NOMO-1 treated with dmso at 0.1 percent for 144 hours (cell line): ENCODE data around the gene TMEM266.

Experiments
- DNase-seq: peaks from one replicate; lab custom pipeline; 2025; ENCODE audit not compliant: unreplicated experiment; lab: John Stamatoyannopoulos, UW

Gene TMEM266

DNA sequence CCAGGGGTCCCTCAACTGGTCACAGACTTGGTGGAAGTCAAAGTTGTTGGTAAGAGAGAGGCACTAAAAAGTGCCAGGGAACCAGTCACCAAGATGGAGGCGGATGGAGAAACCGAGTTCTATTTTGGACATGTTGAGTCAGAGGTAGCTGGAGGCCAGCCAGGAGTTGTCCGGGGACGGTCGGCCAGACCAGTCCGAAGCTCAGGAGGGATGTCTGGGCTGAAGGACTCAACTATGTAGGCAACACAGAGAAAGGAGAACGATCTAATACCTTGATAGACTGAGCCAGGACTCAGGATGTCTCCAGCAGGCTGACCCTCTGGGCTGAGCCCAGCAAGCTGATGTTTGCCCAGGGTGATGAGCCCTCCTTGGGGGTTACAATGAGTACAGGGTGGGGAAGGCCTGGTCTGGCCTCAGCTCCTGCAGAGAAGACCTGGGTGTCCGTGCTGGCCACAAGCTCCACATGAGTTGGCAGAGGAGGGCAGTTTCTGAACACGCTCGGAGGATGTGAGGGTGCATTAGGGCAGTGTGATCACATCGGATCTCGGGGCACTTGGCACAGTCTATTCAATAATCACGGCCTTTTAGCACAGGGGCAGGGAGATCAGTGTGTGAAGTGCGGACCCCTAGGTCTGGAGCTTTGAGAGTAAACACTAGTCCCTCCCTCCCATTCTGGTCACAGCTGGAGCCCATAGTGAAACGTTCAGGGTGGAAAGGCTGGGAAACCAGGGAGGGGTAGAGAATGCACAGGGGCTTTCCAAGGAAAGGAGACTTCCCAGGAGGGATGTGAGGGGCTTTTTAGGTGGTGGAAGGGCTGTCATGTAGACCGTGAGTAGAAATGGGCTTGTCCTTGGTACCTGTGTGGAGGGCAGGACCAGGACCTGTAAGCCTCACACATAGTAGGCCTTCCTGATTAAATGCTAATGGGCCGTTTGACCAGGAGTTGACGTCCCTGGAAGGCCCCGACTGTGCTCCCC lies 139.6 kb downstream of the TMEM266 start:
- DNase-seq: no peak

DNA sequence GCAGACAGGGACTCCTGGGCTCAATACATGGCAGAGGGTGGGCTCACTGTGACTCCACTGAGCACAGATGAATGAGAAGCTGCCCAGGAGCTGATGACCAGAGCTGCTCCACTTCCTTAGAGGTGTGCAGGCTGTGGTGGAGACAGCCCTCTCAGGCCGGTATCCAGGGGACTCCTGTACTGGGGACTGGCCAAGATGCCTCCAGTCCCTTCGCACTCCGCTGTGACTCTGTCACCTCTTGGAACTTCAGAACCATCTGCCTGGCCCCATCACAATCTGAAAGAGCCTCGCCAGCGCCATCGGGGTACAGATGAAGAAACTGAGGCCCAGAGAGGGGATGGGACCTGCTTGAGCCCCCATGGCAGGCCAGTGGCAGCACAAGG lies 140.3 kb downstream of the TMEM266 start:
- DNase-seq: no peak

DNA sequence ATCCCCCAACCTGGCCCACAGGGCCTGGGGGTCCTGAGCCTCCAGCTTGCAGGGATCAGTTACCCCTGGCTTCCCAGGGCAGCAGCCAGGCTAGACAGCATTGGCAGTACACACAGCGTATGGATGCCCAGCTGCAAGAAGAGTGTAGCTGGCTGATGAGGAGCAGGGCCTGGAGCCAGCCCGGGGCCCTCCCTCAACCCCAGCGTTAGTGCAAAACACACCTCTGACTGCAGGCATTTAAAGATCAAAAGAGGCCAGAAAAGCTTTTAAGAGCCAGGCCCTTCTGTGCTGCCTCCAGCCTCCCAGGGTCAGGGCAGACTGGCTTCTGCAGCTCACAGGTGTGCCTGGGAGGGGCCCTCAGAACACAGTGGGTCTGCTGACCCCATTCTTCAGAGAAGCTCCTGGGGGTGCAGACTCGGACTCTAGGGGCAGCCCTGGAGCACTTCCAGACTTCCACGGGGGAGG lies 140.9 kb downstream of the TMEM266 start:
- no peak for DNase-seq

DNA sequence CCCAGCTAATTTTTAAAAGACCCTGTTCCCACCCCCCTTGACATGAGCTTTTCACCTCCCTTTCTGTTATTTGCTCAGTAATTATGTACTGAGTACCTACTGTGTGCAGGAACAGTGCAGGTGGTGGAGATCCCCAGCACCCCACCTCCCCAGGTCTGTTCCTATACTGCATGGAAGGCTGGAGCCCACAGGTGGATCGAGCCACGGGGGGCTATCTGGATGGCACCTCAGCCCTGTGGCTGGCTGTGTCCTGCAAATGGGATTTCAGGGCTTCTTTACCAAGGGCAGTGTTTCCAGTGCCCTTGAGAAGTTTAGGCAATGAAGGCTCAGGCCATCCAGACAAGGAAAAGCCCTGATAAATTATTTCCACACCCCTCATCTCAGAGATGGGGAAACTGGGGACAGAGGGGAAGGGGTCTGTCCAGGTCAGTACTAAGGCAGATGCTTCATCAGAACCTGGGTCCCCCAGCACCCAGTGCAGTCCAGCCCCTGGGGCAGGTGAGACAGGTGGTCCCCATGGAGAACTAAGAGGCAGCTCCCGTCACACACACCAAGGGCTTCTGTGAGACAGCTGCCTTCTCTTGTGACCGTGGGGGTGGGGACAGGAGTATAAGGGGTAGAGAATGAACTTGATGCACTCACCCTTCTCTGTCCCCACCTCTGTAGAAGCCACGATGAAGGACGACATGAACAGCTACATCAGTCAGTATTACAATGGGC lies 141.9 kb downstream of the TMEM266 start:
- no peak for DNase-seq

DNA sequence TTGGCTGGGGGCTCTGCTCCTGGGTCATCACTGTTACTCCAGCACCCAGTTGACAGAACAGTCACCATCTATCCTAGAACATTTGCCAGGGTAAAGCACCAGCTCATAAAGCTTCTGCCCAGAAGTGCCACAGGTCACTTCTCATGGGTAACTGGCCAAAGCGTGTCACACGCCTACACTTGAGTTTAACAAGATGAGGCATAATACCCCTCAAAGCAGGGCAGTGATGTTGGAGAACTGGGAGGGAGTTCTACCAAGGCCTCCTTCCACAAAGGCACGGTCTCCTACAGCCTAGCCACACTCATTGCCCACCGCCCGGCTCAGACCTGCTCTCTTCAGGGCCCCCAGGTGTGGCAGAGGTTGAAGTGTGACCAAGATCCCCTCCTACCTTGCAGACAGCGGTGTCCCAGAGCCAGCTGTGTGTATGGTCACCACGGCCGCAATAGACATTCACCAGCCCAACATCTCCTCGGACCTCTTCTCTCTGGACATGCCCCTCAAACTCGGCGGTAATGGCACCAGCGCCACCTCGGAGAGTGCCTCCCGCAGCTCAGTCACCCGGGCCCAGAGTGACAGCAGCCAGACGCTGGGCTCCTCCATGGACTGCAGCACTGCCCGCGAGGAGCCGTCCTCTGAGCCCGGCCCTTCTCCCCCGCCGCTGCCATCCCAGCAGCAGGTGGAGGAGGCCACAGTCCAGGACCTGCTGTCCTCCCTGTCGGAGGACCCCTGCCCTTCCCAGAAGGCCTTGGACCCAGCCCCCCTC lies 143.7 kb downstream of the TMEM266 start:
- DNase-seq: no peak

DNA sequence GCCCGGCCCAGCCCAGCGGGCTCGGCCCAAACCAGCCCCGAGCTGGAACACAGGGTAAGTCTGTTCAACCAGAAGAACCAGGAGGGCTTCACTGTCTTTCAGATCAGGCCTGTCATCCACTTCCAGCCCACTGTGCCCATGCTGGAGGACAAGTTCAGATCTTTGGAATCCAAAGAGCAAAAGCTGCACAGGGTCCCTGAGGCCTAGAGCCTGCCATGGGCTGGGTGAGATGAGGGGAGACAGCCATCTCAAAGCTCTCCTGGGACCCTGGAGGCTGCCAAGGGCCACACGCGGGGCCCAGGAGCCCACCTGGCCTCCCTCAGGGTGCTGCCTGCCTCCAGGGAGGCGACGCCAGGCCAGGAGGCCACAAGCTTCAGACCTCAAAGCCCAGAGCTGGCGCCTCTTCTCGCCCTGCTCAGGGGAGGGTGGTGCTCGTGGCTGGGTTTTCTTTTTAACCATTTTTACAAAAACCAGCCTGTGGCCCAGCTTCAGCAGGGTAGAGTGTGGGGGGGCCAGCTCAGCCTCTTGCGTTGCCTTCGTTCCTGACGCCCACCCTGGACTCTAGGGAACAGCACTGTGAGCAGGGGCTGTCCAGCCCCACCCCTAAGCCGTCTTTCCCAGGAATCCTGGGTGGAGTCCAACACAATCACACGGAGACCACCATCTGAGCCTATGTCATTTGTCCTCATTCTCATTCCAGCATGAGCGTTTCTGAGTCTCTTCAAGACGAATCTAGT lies 144.5 kb downstream of the TMEM266 start:
- DNase-seq: no peak

DNA sequence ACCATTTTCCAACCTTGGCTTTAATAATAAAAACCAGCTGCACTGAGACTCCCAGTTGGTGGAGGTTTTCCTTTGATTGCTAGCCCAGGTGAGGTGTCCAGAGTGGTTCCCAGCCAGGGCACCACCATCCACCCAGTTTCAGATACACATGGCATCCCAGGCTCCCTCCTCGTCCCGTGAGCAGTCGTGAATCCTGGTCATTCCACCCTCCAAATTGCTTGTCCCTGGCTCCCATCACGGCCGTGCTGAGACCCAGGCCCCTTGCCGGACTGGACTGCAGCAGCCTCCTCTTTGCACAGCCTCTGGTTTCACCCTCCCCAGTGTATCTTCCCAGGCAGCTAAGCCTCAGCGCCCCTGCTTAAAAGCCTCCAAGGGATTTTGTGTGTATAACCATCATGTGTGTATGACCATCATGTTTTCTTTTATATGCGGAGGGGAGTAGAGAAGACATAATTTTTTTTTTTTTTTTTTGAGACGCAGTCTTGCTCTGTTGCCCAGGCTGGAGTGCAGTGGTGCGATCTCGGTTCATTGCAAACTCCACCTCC lies 145.2 kb downstream of the TMEM266 start:
- DNase-seq: no peak

DNA sequence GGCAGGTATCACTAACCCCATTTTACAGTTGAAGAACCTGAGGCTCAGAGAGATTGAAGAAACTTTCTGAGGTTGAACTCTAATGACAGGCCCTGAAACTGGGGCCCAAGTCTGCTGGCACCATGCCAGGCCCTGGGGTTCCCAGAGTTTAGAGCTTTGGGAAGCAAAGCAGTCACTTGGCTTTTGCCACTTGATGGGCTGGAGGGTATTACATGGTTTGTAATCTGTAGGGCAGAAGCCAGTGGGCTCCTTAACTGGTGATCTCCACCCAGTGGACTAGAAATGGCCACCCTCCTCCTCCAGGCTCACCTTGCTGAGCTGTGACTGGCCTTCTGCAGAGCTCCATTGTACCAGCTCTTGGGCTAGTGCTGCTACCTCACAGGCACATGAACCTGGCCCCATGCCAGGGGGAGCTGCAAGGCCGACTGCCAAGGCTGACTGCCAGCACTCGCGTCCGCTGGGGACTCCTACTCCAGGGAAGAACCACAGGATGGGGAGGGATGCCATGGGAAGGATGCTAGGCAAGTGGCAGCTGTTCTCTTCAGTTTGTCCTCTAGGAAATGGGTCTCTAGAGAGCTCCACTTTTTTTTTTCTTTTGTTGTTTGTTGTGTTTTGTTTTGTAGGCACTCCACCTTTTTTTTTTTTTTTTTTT lies 146.7 kb downstream of the TMEM266 start:
- DNase-seq: no peak

DNA sequence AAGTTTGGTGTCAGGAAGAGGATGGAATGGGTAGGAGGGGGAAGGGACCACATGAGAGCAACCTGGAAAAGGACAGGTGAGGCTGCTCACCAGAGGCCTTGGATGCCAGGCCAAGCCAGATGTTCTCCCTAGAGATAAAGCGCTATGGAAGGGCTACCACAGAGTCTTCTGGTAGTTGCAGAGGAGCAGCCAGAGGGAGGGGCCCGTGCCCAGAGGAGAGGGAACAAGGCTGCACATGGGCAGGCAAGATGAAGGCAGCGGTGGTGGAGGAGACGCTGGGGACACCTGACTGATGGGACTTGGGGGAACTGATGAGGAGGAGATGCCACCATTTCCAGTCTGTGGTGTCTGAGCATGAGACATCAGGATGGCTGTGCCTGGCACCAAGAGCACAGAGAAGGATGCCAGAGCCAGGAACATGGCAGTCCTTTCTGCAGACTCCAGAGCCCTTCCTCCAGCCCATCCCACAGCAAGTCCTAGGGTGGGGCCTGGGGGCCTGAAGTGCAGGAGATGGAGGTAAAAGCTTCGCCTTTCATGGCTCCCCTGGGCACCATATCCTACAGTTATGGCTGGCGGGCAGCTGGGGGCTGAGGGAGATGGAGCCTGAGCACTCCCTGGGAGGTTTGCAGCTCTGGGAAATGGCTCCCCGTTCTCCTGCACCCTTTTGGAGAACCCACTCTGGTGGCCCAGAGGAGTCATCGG lies 148.4 kb downstream of the TMEM266 start:
- DNase-seq: no peak

DNA sequence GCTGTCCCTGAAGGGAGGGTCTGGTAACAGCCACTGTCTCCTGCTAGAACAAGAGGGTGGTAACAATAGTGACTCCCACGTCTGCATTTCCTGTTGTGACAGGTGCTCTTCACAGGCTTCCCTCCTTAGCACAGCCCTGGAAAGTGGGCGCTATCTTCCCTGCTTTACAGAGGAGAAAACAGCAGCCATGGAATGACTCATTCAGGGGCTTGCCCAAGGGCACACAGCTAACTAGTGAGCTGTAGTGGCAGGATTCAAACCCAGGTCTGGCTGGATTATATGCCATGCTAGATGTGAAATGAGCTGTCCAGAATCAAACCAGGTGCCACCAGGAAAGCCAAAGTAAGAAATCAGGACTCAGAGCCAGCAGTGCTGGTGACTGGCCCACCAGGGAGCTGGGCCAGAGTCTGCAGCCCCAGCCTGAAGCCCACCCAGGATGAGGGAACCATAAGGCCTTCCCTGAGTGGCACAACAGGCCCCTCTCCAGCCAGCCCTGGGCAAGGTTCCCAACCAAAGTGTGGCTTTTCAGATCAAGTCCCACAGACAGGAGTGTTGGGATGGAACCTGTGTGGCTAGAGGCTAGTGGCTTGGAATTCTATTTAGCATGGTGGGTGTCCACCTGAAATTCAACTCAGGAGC lies 149.1 kb downstream of the TMEM266 start:
- DNase-seq: no peak

DNA sequence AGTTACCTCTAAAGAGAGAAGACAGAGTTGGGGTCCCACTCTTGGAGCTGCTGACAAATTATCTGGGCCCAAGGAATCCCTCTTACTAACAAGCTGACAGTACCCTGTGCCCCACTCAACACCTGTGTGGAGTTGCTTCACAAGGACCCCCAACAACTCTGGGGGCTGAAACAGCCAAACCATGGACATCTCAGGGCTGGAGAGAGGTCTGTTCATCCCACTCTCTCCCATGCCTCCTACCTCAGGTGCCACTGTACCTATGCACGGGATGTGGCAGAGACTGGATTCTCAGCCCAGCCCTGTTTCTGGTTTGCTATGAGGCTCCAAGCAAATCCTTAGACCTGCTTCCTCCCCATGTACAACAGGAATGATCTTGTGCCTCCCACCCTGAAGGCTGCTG lies 149.7 kb downstream of the TMEM266 start:
- no peak for DNase-seq

DNA sequence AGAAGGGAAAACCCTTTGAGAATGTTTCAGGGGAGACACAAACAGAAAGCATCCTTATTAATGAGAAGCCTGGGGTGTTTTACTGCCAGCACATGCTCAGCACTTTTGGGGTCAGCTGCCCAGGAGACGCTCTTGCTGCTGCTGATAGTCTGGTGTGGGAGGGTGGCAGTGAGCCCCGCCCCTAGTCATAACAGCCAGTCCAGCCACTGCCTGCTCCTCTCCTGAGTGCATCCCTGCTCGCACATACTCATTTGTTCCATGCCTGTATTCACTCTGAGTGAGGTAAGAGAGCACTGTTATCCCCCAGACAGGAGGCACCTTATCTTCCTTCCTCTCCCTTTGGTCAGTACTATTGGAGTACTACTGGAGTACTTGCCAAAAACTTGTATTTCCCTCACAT lies 150.2 kb downstream of the TMEM266 start:
- DNase-seq: no peak

DNA sequence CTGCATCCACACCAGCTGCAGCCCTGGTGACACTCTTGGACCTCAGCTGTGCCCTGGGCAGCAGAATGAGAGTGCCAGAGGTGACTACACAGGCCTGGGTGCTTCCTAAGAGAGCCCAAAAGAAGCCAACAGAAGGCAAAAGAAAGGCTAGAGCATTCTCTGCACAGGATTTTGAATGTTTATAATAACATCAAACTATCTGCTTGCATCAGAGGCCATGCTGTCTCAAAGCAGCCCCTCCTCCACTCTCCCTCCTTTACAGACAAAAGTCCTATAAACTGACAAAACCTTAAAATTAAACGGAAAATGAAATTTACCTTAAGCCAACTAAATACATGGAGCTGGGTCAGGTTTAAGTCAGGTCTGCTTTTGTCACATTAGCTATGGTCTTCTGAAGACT lies 155.8 kb downstream of the TMEM266 start:
- no peak for DNase-seq

DNA sequence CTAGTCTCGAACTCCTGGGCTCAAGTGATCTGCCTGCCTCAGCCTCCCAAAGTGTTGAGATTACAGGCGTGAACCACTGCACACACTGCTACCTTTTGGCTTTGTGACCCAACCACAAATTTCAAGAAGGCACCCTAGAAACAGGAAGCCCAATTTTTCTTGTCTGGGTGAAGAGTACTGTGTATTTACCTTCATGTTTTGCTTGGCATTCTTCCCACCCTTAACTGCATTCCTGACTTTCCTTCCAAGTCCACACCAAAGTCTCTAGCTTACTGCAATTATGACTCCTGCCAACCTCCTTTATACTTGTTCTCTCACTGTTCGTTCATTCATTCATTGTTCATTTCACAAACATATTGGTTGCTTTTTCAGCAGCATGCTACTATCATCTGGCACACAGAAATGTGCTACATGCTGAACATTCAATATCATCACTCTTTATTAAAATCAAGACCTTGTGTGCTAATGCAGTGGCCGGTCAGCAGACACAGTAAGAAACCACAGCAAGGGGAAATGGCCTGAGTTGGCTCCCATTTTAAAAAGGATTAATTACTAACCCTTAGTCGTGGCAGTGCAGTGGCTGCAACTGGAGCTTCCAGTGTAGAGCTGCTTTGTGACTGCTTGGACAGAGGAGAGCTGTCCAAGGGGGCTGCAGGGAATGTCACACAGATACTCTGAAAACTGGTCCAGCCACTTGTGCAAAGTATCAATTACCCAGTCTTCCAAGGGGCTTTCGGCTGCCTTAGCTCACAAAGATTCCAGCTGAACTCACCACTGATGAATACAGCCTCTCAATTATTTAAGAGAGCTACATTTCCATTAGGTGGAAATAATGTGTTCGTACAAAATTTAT lies 157.5 kb downstream of the TMEM266 start:
- DNase-seq: no peak

DNA sequence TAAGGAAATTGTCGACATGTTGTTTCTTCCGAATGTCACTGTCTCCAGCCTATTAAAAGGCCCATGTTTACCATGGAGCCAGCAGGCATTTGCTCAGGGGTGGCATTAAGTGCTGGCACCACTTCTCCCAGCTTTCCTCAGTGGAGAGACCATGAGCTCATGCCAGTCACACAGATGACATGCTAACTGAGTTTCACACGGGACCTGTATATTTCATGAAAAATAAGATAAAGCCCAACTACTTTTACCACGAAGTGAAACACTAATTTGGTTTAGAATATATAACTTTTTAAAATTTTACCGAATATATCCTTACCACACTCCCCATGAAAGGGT lies 158.1 kb downstream of the TMEM266 start:
- no peak for DNase-seq

DNA sequence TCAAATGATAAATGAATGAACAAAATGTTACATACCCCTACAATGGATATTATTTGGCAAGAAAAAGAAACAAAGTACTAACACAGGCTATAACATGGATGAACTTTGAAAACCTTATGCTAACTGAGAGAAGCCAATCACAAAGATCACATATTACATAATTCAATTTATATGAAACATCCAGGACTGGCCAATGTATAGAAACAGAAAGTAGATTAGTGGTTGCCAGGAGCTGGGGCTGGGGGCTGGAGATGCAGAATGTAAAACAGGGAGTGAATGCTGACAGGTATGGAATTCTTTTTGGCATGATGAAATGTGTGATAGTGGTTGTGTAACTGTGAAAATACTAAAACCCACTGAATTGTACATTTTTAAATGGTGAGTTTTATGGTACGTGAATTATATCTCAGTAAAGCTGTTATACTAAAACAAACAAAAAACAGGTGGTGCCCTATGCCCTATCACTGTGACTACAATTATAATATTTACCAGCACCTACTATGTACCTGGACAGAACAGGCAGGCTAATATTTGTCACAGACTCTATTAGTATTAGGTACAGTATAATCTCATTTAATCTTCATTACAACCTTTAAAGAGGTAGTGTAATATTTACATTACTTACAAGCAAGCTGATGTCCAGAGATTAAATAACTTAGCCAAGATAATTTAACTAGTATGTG lies 161.4 kb downstream of the TMEM266 start:
- no peak for DNase-seq

DNA sequence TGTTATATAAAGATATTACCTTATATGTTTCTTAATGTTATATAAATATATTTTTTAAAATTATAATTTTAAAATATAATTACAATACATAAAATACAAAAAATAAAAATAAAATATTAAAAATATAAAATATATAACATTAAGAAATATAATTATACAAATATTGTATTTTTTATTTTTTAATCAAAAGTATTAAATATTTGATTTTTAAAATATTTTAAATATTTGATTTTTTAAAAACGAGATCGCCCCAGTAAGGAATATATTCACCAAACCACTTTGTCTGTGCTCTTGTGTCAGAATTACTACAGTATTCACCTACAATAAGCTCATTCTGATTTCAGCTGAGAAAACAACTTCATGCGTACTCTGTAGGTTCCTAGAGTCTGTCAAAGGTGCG lies 162.4 kb downstream of the TMEM266 start:
- DNase-seq: no peak

DNA sequence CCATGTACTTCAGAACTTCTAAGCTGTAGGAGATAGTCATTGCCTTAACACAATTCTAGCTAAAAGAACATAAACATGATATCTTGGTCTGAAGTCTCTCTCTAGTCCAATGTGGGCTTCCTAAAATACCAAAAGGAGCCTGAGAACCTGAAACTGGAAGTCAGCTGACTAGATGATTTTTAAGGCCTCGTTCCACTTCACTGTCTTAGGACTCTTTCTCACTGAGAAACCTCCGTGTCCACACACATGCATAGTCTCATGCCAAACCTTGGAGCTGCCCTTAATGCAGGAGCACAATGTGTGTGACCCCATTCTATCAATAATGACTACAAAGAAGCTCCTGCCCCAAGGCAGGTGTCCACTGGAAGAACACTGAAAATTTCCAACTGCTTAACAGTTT lies 163.7 kb downstream of the TMEM266 start:
- DNase-seq: no peak
